Stimulated activated naive CD4-positive, alpha-beta T cell treated with Interleukin-2 at 50 U/mL for 16 hours (primary cell): ENCODE measurements around the gene CYP24A1.

Experiments used
- DNase-seq: peaks from one replicate; lab custom pipeline; 2025; lab: John Stamatoyannopoulos, UW

Gene CYP24A1

DNA sequence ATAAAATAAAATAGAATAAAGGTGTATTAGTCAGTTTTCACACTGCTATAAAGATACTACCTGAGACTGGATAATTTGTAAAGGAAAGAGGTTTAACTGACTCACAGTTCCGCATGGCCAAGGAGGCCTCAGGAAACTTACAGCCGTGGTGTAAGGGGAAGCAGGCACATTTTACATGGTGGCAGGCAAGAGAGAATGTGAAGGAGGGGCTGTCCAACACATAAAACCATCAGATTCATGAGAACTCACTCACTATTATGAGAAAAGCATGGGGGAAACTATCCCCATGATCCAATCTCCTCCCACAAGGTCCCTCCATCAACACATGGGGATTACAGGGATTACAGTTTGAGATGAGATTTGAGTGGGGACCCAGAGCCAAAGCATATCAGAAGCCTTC lies 62.3 kb downstream of the CYP24A1 start:
- no peak for DNase-seq

- DNase-seq: no peak
Observed at GRCh38 chr20:54110457-54110856, 63.3 kb downstream of the CYP24A1 start.

DNA sequence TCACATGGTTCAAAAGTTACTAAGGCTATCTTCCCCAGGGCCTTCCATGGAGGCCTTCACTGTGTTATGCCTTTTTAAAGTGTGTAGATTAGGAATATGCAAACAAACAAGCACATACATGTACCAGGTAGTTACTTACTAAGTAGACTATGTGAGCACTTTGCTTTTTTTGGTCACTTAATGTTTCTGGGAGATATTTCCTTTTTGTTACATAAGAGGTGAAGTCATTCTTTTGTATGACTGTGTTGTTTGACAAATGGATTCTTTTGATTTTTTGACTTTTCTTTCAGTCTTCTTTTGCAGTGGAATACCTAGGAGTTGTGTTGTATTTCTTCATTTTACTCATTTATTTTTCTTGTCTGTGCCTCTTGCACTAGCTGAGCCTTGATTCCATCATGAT lies 63.7 kb downstream of the CYP24A1 start:
- no peak for DNase-seq

GRCh38 chr20:54108817-54109216 lies 65.0 kb downstream of the CYP24A1 start:
- no peak for DNase-seq

GRCh38 chr20:54108326-54108642 lies 65.5 kb downstream of the CYP24A1 start:
- no peak for DNase-seq

GRCh38 chr20:54107600-54108325 lies 66.0 kb downstream of the CYP24A1 start:
- no peak for DNase-seq

GRCh38 chr20:54107181-54107580 lies 66.6 kb downstream of the CYP24A1 start:
- DNase-seq: no peak

DNA sequence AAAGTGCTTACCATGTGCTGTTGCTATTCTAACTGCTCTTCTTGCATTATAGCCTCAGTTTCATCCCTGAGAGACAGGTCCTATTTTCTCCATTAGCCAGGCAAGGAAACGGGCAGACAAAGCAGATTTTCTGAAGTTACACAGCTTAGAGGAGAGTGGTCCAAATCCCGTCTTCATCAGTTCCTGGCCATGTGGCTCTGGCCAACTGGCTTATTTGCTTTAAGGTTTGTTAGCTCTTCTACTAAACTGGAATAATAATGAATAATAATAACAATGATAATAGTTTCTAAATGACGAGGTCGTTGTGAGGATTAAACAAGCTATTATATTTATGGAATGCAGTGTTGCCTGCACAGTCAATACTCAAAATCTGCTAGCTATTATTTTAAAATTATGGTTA lies 67.6 kb downstream of the CYP24A1 start:
- no peak for DNase-seq

GRCh38 chr20:54105653-54106052 lies 68.1 kb downstream of the CYP24A1 start:
- DNase-seq: no peak

GRCh38 chr20:54104781-54105180 lies 69.0 kb downstream of the CYP24A1 start:
- DNase-seq: no peak

- DNase-seq: no peak
Observed at GRCh38 chr20:54103762-54104600, 69.8 kb downstream of the CYP24A1 start.
